Stimulated activated CD8-positive, alpha-beta memory T cell treated with anti-CD3 and anti-CD28 coated beads, Interleukin-7, amount 100 ng/mL, for 48 hours (primary cell): ENCODE measurements around the gene TNFRSF17.
"Not testable (repeated sequence)": the region's sequence is repeated elsewhere in the genome, so short reads cannot be mapped to it uniquely, and the experiment has no call there.

Experiments
- DNase-seq, 2 donors: peaks; one replicate each; pipeline ENCODE4 v3.0.0-alpha.2; 2020; ENCODE audit warnings: low read depth in 1 of 2; ENCODE audit errors: extremely low read depth in 1 of 2

Gene TNFRSF17

GRCh38 chr16:11968577-11968976 lies 3.6 kb downstream of the TNFRSF17 start:
- no peak for DNase-seq

GRCh38 chr16:11970292-11970691 lies 5.3 kb downstream of the TNFRSF17 start:
- DNase-seq: not testable (repeated sequence)

GRCh38 chr16:11972128-11972527 lies 7.1 kb downstream of the TNFRSF17 start:
- no peak for DNase-seq

GRCh38 chr16:11973070-11973469 lies 8.1 kb downstream of the TNFRSF17 start:
- DNase-seq: no peak

- DNase-seq: no peak
Observed at GRCh38 chr16:11976850-11977375, 11.9 kb downstream of the TNFRSF17 start.

DNA sequence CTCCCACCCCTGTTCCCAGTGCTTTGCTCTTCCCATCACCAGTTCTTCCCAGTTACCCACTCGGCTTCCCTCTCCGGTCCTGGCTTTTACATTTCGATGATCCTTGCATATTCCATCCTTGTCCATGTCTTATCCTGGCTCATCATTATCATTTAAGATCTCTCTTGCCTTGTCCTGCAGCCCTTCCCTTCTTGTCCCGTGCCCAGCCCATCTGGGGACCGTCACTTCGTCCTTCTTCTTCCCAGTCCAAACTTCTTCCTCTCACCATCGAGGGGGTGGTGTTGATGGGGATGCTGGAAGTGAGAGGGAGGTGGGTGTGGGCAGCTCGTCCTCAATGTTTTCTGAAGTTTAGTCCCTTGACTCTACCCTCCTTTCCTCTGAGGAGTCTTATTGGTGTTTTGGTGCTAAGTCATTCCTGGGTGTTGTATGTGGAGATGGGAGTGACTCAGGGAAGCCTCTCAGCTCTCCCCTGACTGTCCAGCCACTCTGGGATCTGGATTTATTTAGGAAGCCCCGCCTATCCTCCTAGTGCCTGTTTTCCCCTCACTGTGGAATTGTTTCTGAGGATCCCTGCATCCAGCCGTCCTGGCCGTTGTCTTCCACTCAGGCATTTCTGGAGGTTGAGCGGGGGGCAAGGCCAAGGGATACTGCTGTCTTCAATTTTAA lies 12.5 kb downstream of the TNFRSF17 start:
- DNase-seq: no peak

GRCh38 chr16:11978080-11978479 lies 13.1 kb downstream of the TNFRSF17 start:
- DNase-seq: no peak

DNA sequence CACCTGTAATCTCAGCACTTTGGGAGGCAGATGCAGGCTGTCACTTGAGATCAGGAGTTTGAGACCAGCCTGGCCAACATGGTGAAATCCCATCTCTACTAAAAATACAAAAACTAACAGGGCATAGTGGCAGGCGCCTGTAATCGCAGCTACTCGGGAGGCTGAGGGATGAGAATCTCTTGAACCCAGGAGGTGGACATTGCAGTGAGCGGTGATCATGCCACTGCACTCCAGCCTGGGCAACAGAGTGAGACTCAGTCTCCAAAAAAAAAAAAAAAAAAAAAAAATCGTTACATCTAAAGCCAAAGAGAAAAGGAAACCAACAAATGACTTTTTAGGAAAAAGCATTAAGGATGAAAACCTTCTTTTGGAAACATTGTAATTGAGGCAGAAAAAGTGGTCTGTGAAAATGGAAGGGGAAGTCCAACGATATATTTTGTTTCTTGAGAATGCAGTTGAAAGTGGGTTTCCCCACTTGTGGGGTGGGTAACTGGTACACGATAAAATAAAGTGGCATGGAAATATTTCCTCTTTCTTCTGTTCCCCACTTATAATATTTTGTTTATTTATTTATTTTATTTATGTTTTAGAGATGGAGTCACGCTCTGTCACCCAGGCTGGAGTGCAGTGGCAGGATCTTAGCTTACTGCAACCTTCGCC lies 14.1 kb downstream of the TNFRSF17 start:
- DNase-seq: no peak

DNA sequence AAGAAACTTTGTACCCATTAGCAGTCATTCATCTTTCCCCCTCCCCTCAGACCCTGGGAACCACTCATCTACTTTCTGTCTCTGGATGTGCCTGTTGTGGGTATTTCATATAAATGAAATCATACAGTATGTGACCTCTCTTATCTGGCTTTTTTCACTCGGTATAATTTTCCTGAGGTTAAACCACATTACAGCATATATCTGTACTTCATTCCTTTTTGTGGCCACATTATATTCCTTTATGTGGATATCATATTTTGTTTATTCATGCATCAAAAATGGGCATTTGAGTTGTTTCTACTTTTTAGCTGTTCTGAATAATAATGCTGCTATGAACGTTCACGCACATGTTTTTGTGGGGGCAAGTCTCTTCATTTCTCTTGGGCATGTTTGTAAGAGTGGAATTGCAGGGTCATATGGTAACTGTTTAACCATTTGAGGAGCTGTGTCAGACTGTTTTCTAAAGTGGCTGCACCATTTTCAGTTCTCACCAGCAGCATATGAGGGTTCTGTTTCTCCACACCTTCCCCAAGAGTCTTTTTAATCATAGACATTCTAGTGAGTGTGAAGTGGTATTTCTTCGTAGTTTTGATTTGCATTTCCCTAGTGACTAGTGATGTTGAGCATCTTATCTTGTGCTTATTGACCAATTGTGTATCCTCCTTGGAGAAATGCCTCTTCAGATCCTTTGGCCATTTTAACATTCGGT lies 15.3 kb downstream of the TNFRSF17 start:
- DNase-seq: no peak

DNA sequence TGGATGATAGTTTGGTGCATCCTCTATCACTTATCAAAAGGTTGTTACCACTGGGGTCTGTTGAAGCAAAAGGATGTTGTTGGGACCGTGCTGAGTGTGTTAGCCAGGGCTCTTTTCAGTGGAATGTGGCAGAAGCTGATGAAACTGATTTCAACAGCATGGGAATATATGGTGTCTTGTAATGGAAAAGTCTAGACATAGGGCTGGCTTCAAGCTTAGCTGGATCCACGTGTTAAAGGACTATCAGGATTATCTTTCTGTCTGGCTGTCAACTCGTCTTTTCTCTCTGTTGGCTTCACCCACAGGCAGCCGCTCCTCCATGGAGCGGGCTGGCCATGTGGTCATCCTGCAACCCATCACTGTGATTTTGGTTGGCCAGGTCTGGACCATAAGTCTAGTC lies 20.2 kb downstream of the TNFRSF17 start:
- no peak for DNase-seq

DNA sequence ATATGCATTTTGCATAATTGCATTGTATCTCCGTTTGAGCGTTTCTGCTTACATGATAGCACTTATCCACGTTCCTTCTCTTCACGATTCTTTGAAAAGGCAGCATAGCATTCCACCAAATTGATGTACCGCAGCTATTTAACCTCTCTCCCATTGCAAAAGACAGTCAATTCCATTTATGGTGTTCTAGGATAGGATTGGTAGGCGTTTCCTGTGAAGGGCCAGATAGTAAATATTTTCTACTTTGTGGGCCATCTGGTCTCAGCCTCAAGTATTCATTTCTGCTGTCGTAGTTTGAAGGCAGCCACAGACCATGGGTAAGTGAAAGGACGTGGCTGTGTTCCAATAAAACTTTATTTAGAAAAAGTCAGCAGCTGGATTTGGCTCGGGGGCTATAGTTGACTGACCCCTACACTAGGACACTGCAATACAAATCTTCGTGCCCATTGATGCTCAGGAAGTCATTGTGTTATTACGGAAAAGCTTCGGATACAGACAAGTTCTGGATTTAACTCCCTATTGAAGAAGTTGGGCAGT lies 21.6 kb downstream of the TNFRSF17 start:
- no peak for DNase-seq

- DNase-seq: no peak
Observed at GRCh38 chr16:11988258-11988978, 23.4 kb downstream of the TNFRSF17 start.

GRCh38 chr16:11990702-11991390 lies 25.8 kb downstream of the TNFRSF17 start:
- DNase-seq: no peak

GRCh38 chr16:11992008-11992584 lies 27.1 kb downstream of the TNFRSF17 start:
- no peak for DNase-seq

DNA sequence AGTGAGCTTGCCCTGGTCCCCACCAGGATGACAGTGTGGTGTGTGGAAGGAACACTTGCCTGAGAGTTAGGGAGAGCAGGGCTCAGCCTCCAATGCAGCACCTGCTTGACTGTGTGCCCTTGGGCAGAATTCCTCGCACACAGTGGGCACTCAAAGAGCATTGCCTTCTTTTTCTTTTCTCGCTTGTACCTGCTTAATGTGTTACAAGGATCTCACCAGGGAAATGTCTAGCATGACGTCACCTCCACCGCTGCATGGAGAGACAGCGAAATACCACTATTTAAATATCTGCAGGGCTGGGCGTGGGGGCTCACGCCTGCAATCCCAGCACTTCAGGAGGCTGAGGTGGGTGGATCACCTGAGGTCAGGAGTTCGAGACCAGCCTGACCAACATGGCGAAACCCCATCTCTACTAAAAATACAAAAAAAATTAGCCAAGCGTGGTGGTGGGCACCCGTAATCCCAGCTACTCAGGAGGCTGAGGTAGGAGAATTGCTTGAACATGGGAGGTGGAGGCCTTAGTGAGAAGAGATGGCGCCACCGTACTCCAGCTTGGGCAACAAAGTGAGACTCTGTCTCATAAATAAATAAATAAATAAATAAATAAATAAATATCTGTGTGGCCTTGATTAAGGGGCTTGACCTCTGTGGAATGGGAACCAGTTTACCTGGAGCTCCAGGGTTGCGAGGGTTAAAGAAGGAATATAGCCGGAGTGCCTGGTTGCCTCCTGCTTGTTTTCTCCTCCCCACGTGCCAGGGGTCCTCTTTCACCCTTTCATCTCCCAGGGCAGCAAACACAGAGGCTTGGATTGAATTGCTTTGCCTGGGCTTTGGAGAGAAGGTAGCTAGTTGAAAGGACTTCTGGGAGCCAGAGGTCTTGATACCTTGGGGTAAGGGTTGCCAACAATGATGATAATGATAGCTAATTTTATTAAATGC lies 27.8 kb downstream of the TNFRSF17 start:
- no peak for DNase-seq

GRCh38 chr16:11994143-11995119 lies 29.4 kb downstream of the TNFRSF17 start:
- DNase-seq: no peak

- DNase-seq: no peak
Observed at GRCh38 chr16:11996433-11997330, 31.7 kb downstream of the TNFRSF17 start.
